ENCODE results near the gene SFMBT1. TPM values are rescaled to one million over a fixed set of nuclear protein-coding genes. Genes with fewer than 3 reads are reported as not detected.

The SFMBT1 gene
- total RNA-seq = 7.3 TPM
- 1 to 10 TPM; 5.0 to 8.4 (median 6.7) TPM for polyA plus RNA-seq (ENCODE audit: insufficient read depth in 1 of 8, insufficient read length in 8 of 8, low replicate concordance in 1 of 8)
- long read RNA-seq, donor 1, full-length matches to known transcripts = 1 of 1 reads
- long read RNA-seq, donor 1, partial matches to known transcripts = 0 of 1 reads
- long read RNA-seq, donor 1, other reads (novel, unspliced or antisense) = 0 of 1 reads
- long read RNA-seq, donor 2 = 0 reads
- long read RNA-seq, donor 3, full-length matches to known transcripts = 2 of 2 reads
- long read RNA-seq, donor 3, partial matches to known transcripts = 0 of 2 reads
- long read RNA-seq, donor 3, other reads (novel, unspliced or antisense) = 0 of 2 reads
- long read RNA-seq, donor 4 = 0 reads
- long read RNA-seq, donor 5 = 0 reads
- long read RNA-seq, donor 6 = 0 reads
- long read RNA-seq, donor 7 = 0 reads
- long read RNA-seq, donor 8 = 0 reads
- long read RNA-seq, donor 9 = 0 reads
- long read RNA-seq, donor 10 = 0 reads
- long read RNA-seq, donor 11 = 0 reads

- H3K4me1 ChIP-seq (ENCODE audit: control insufficient read depth, insufficient read depth, low read length) = peaks cover 8% of the 10 kb centered on the region
- no peaks in the 10 kb centered on the region for H3K36me3 ChIP-seq (ENCODE audit: control insufficient read depth, insufficient read depth, low read length)
- H3K27ac ChIP-seq (ENCODE audit: low read length) = peak within 1 kb of the TSS; percentile 69
- H3K27me3 ChIP-seq (ENCODE audit: control insufficient read depth, insufficient read depth, low read length) = peaks cover 8% of the 10 kb centered on the region
- H3K9me3 ChIP-seq (replicated peaks; ENCODE audit: control insufficient read depth, low read depth, low read length) = no peaks in the 10 kb centered on the region
- WGBS (ENCODE audit: insufficient coverage) = under 1% methylated on average over 108 of the region's 117 CpGs
- peak; percentile 81 for DNase-seq
- H3K4me3 ChIP-seq (ENCODE audit: low read length) = peak within 1 kb of the TSS; percentile 76
These were observed at the start of gene SFMBT1 for GRCh38 chr3:53045518-53046170. Gene SFMBT1 (minus strand): TSS chr3:53046073. CDS start chr3:52969128, 76,945 bp downstream.

- Histone ChIP-seq H3K27me3 (ENCODE audit: control insufficient read depth, insufficient read depth, low read length) (no peaks in the 10 kb centered on the region), H3K4me3 (ENCODE audit: low read length) (no peak overlapping the region), H3K9me3 (replicated peaks; ENCODE audit: control insufficient read depth, low read depth, low read length) (no peaks in the 10 kb centered on the region), H3K27ac (ENCODE audit: low read length) (no peak overlapping the region), H3K36me3 (ENCODE audit: control insufficient read depth, insufficient read depth, low read length) (peaks cover 60% of the 10 kb centered on the region), H3K4me1 (ENCODE audit: control insufficient read depth, insufficient read depth, low read length) (peaks cover 7% of the 10 kb centered on the region)
- WGBS (ENCODE audit: insufficient coverage) = 85% methylated on average over 1 of the region's 2 CpGs
- no peak for DNase-seq
These were observed 47.1 kb upstream of the SFMBT1 start for GRCh38 chr3:53092942-53093341.

- no peaks in the 10 kb centered on the region for H3K27me3 ChIP-seq (ENCODE audit: control insufficient read depth, insufficient read depth, low read length)
- no peak overlapping the region for H3K27ac ChIP-seq (ENCODE audit: low read length)
- no peak overlapping the region for H3K4me3 ChIP-seq (ENCODE audit: low read length)
- peaks cover 7% of the 10 kb centered on the region for H3K4me1 ChIP-seq (ENCODE audit: control insufficient read depth, insufficient read depth, low read length)
- H3K9me3 ChIP-seq (replicated peaks; ENCODE audit: control insufficient read depth, low read depth, low read length) = no peaks in the 10 kb centered on the region
- peaks cover 65% of the 10 kb centered on the region for H3K36me3 ChIP-seq (ENCODE audit: control insufficient read depth, insufficient read depth, low read length)
- 97% methylated on average over 11 of the region's 11 CpGs for WGBS (ENCODE audit: insufficient coverage)
- no peak for DNase-seq
These were observed 46.3 kb upstream of the SFMBT1 start for GRCh38 chr3:53092216-53092615.

- peaks cover 7% of the 10 kb centered on the region for H3K4me1 ChIP-seq (ENCODE audit: control insufficient read depth, insufficient read depth, low read length)
- H3K4me3 ChIP-seq (ENCODE audit: low read length) = no peak overlapping the region
- no peak for DNase-seq
- H3K27me3 ChIP-seq (ENCODE audit: control insufficient read depth, insufficient read depth, low read length) = no peaks in the 10 kb centered on the region
- 78% methylated on average over 1 of the region's 5 CpGs for WGBS (ENCODE audit: insufficient coverage)
- H3K27ac ChIP-seq (ENCODE audit: low read length) = no peak overlapping the region
- H3K36me3 ChIP-seq (ENCODE audit: control insufficient read depth, insufficient read depth, low read length) = peaks cover 68% of the 10 kb centered on the region
- no peaks in the 10 kb centered on the region for H3K9me3 ChIP-seq (replicated peaks; ENCODE audit: control insufficient read depth, low read depth, low read length)
These were observed 45.1 kb upstream of the SFMBT1 start for GRCh38 chr3:53091011-53091410.

GRCh38 chr3:53089511-53089910 is 43.6 kb upstream of the SFMBT1 start:
- H3K27me3 ChIP-seq (ENCODE audit: control insufficient read depth, insufficient read depth, low read length) = no peaks in the 10 kb centered on the region
- H3K9me3 ChIP-seq (replicated peaks; ENCODE audit: control insufficient read depth, low read depth, low read length) = no peaks in the 10 kb centered on the region
- H3K4me3 ChIP-seq (ENCODE audit: low read length) = no peak overlapping the region
- 55% methylated on average over 3 of the region's 6 CpGs for WGBS (ENCODE audit: insufficient coverage)
- H3K36me3 ChIP-seq (ENCODE audit: control insufficient read depth, insufficient read depth, low read length) = peaks cover 60% of the 10 kb centered on the region
- peaks cover 10% of the 10 kb centered on the region for H3K4me1 ChIP-seq (ENCODE audit: control insufficient read depth, insufficient read depth, low read length)
- H3K27ac ChIP-seq (ENCODE audit: low read length) = no peak overlapping the region
- peak; percentile 47 for DNase-seq

- no peak overlapping the region for H3K27ac ChIP-seq (ENCODE audit: low read length)
- H3K4me3 ChIP-seq (ENCODE audit: low read length) = no peak overlapping the region
- 30% methylated on average over 2 of the region's 10 CpGs for WGBS (ENCODE audit: insufficient coverage)
- no peaks in the 10 kb centered on the region for H3K9me3 ChIP-seq (replicated peaks; ENCODE audit: control insufficient read depth, low read depth, low read length)
- no peak for DNase-seq
- no peaks in the 10 kb centered on the region for H3K27me3 ChIP-seq (ENCODE audit: control insufficient read depth, insufficient read depth, low read length)
- peaks cover 25% of the 10 kb centered on the region for H3K36me3 ChIP-seq (ENCODE audit: control insufficient read depth, insufficient read depth, low read length)
- peaks cover 22% of the 10 kb centered on the region for H3K4me1 ChIP-seq (ENCODE audit: control insufficient read depth, insufficient read depth, low read length)
These were observed 39.6 kb upstream of the SFMBT1 start for GRCh38 chr3:53085476-53085875.

GRCh38 chr3:53084310-53085001 is 38.6 kb upstream of the SFMBT1 start:
- DNase-seq = no peak
- 42% methylated on average over 6 of the region's 12 CpGs for WGBS (ENCODE audit: insufficient coverage)
- Histone ChIP-seq H3K4me3 (ENCODE audit: low read length) (no peak overlapping the region), H3K36me3 (ENCODE audit: control insufficient read depth, insufficient read depth, low read length) (peaks cover 20% of the 10 kb centered on the region), H3K27me3 (ENCODE audit: control insufficient read depth, insufficient read depth, low read length) (no peaks in the 10 kb centered on the region), H3K9me3 (replicated peaks; ENCODE audit: control insufficient read depth, low read depth, low read length) (no peaks in the 10 kb centered on the region), H3K4me1 (ENCODE audit: control insufficient read depth, insufficient read depth, low read length) (peaks cover 16% of the 10 kb centered on the region), H3K27ac (ENCODE audit: low read length) (peak overlapping the region; percentile 69)

- Histone ChIP-seq H3K36me3 (ENCODE audit: control insufficient read depth, insufficient read depth, low read length) (peaks cover 14% of the 10 kb centered on the region), H3K4me1 (ENCODE audit: control insufficient read depth, insufficient read depth, low read length) (peaks cover 15% of the 10 kb centered on the region), H3K27ac (ENCODE audit: low read length) (peak overlapping the region; percentile 69), H3K4me3 (ENCODE audit: low read length) (no peak overlapping the region), H3K27me3 (ENCODE audit: control insufficient read depth, insufficient read depth, low read length) (no peaks in the 10 kb centered on the region), H3K9me3 (replicated peaks; ENCODE audit: control insufficient read depth, low read depth, low read length) (no peaks in the 10 kb centered on the region)
- no CpG with 5 or more reads among the region's 3 CpGs for WGBS (ENCODE audit: insufficient coverage)
- no peak for DNase-seq
These were observed 38.1 kb upstream of the SFMBT1 start for GRCh38 chr3:53083949-53084309.

GRCh38 chr3:53083521-53083920 is 37.6 kb upstream of the SFMBT1 start:
- peak overlapping the region; percentile 69 for H3K27ac ChIP-seq (ENCODE audit: low read length)
- H3K9me3 ChIP-seq (replicated peaks; ENCODE audit: control insufficient read depth, low read depth, low read length) = no peaks in the 10 kb centered on the region
- no peak overlapping the region for H3K4me3 ChIP-seq (ENCODE audit: low read length)
- no peaks in the 10 kb centered on the region for H3K27me3 ChIP-seq (ENCODE audit: control insufficient read depth, insufficient read depth, low read length)
- DNase-seq = peak; percentile 70
- 39% methylated on average over 4 of the region's 8 CpGs for WGBS (ENCODE audit: insufficient coverage)
- peaks cover 15% of the 10 kb centered on the region for H3K4me1 ChIP-seq (ENCODE audit: control insufficient read depth, insufficient read depth, low read length)
- H3K36me3 ChIP-seq (ENCODE audit: control insufficient read depth, insufficient read depth, low read length) = peaks cover 14% of the 10 kb centered on the region

- no peak for DNase-seq
- peaks cover 15% of the 10 kb centered on the region for H3K4me1 ChIP-seq (ENCODE audit: control insufficient read depth, insufficient read depth, low read length)
- WGBS (ENCODE audit: insufficient coverage) = 49% methylated on average over 4 of the region's 8 CpGs
- H3K9me3 ChIP-seq (replicated peaks; ENCODE audit: control insufficient read depth, low read depth, low read length) = no peaks in the 10 kb centered on the region
- no peak overlapping the region for H3K27ac ChIP-seq (ENCODE audit: low read length)
- no peak overlapping the region for H3K4me3 ChIP-seq (ENCODE audit: low read length)
- H3K27me3 ChIP-seq (ENCODE audit: control insufficient read depth, insufficient read depth, low read length) = no peaks in the 10 kb centered on the region
- H3K36me3 ChIP-seq (ENCODE audit: control insufficient read depth, insufficient read depth, low read length) = peaks cover 10% of the 10 kb centered on the region
These were observed 36.9 kb upstream of the SFMBT1 start for GRCh38 chr3:53082736-53083135.

Measured in muscle of leg (tissue), 16 donors.